Esophagus squamous epithelium (tissue), 4 donors: ENCODE results near the gene PIGV.

Source experiments
- CTCF ChIP-seq, 6 experiments: fragments of 450-650 bp in 4 of 6; fragments of 200-600 bp in 2 of 6; sonication (generic) in 2 of 6; IDR thresholded peaks; one replicate each; pipeline ENCODE4 v1.5.1; 2016 to 2019; ENCODE audit warnings: antibody characterized with exemption in 6 of 6, mild to moderate bottlenecking in 4 of 6, moderate library complexity in 4 of 6
- POLR2A ChIP-seq, 4 donors: fragments of 450-650 bp; IDR thresholded peaks; one replicate each; pipeline ENCODE4 v1.6.1; 2017; ENCODE audit warnings: antibody characterized with exemption in 4 of 4, mild to moderate bottlenecking in 4 of 4, moderate library complexity in 3 of 4

GRCh38 chr1:26748351-26748750 lies 39.4 kb upstream of the PIGV start:
- TF ChIP-seq POLR2A (IDR thresholded peaks at IDR 0.05), result no peak
- no peak for TF ChIP-seq CTCF (IDR thresholded peaks at IDR 0.05)
